ENCODE results near the gene MIF. TPM values are rescaled to one million over a fixed set of nuclear protein-coding genes. Genes with fewer than 3 reads are reported as not detected.
"Not testable (repeated sequence)": the region's sequence is repeated elsewhere in the genome, so short reads cannot be mapped to it uniquely, and the experiment has no call there.

MIF gene
- polyA plus RNA-seq, 10 donors: 75.5 to 212 (median 130) TPM

DNA sequence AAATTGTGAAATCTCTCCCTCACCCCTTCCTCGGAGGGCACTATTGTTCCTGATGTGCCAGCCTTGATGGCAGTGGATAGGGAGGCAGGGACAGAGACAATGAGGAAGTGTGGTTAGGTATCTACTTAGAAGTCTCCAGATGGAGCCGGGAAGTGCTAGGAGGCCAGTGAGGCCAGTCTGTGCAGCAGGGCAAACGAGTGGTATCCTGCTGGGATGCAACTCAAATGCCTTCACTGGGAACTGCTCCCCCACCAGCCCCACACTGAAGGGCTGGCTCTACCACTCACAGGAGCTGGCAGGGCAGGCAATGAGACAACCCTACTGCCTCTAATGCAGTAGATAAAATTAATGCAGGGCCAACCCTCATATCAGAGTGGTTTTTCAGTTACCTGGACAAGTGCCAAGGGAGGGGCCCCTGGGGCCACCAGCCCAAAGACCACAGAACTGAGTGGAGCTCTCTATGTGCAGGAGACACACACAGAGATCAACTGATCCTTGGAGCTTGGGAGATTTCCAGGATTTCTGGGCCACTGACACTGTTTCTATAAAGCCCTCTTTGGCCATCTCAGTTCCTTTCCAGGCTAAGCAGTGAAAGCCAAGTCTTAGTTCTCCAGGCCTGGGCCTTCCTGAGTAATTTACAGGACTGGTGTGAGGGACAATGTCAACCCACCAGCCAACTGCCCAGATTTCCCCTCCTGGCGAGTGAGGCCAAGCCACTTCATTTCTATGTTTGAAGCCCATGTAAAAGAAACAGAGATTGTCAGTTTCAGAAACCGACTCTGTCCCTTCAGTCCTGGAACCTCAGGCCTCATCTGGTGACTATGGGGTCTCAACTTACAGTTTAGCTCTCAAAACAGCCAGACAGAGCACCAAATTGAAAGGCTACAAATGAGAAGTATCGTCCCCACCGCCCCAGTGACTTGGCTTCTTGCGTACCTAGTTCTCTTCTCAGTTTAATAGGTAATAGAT is 4.1 kb downstream of the MIF start:
- no peak for DNase-seq

DNA sequence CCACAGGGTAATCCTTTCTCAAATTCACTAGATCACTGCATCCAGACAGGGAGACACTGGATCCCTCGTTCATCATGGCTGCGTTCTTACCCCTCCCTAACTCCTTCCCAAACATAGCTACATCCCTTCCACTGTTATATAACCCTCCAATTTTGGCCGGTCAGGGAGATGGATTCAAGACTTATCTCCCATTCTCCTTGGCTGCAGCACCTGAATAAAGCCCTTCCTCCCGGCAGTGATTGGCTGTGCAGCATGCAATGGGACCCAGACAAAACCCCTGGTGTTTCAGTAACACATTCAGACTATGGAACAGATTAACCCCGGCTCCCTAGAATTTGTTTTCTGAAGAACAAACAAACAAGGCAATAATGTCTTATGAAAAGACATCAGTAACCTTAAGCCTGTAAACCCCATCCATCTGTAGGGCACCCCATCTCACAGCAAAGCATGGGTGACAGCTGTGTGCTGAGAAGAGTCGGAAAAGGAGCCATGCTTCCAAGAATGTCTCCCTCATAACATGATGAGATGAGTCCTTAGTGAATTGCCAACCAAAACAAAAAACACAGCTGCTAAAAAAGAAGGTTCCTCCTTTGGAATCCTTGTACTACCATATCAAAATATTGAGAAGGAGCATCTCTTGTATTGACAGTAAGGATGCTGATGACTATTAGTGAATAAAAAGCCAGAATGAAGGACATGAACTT is 5.0 kb downstream of the MIF start:
- no peak for DNase-seq

DNA sequence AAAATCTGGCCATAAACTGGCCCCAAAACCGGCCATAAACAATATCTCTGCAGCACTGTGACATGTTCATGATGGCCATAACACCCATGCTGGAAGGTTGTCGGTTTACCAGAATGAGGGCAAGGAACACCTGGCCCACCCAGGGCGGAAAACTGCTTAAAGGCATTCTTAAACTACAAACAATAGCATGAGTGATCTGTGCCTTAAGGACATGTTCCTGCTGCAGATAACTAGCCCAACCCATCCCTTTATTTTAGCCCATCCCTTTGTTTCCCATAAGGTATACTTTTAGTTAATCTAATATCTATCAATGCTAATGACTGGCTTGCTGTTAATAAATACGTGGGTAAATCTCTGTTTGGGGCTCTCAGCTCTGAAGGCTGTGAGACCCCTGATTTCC is 6.0 kb downstream of the MIF start:
- DNase-seq: not testable (repeated sequence)

DNA sequence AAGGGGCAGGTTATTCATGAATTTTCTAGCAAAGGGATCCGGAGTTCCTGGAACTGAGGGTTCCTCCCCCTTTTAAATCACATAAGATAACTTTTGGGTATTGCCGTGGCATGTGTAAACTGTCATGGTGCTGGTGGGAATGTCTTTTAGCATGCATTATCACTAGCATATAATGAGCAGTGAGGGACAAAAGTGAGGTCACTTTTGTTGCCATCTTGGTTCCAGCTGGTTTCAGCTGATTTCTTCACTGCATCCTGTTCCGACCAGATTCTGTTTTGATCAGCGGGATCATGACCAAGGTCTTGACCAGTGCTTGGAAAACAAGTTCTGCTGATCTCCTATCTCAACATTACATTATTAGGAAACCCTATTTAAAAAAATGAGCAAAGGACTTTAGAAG is 7.4 kb downstream of the MIF start:
- no peak for DNase-seq

DNA sequence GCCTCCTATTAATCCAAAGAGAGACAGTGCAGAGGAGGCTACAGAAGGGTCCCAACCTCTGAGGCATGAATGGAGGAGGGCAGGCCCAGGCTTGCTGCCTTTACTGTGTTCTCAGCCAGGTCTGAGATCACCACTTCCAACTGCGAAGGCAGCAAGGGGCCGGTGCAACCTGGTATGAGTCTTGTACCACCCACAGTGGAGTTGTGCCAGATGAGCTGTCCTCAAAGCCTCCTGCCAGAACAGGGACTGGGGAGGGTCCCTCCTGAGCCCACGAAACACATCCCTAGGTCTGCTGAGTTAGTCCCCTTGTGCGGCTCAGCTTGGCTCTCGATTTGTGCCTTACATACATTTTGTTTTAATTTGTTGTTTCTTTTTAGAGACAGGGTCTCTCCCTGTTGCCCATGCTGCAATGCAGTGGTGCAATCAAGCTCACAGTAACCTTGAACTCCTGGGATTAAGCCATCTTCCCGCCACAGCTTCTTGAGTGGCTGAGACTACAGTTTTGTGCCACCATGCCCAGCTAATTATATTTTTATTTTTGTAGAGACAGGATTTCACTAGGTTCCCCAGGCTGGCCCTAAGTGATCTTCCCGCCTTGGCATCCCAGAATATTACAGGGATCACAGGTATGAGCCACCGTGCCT is 9.3 kb downstream of the MIF start:
- DNase-seq: no peak

DNA sequence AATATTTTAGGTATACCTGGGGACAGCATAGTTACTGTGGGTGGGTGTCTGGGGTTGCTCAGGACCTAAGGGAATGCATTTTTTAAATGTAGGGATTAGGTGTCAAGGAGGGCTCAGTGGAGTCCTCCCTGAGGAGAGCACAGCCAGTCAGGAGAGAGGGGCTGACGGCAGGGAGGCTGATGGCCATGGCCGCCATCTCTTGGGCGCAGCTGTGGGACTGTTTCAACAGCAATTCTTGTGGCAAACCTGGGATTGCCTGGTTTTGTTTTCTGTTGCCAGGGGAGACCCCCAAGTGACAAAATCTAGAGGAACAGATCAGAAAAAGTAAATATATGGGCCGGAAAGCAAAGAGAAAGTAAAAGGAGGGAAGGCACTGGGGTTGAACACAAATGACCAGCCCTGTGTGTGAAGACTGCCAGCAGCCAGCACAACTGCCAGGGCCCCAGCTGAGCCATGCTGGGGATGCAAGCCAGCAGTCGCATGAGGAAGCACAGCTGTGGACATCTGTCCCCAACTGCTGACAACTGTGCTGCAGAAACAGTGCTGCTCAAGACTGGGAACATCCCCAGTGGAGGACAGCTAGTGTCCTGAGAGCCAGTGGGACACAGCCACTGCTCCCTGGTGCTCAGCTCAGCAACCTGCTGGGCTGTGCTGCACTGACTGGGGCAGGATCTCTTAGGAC is 10.5 kb downstream of the MIF start:
- DNase-seq: peak in 2 of 3 donors; percentile 48 to 75

DNA sequence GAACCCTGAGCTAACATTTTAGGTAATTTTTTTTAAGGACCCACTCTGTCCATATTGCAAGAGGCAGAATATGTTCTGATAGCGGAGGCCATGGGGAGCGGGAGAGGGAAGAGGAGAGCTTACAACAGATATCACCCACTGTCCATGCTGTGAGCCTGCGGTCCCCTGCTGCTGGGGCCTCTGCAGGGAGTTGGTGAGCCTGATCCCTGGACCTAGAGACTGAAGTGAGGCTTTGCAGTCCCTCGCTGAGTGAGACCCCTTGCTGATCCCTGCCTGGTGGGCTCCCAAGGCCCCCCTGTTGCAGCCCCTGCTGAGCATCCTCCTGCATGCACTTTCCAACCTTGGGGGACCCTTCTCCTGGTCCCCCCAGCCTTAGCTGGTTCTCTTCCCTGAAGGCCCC is 12.5 kb downstream of the MIF start:
- no peak for DNase-seq

DNA sequence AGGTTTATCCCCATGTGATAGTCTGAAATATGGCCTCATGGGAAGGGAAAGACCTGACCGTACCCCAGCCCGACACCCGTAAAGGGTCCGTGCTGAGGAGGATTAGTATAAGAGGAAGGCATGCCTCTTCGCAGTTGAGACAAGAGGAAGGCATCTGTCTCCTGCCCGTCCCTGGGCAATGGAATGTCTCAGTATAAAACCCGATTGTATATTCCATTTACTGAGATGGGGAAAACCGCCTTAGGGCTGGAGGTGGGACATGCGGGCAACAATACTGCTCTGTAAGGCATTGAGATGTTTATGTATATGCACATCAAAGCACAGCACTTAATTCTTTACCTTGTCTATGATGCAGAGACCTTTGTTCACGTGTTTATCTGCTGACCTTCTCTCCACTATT is 13.2 kb downstream of the MIF start:
- DNase-seq: not testable (repeated sequence)

DNA sequence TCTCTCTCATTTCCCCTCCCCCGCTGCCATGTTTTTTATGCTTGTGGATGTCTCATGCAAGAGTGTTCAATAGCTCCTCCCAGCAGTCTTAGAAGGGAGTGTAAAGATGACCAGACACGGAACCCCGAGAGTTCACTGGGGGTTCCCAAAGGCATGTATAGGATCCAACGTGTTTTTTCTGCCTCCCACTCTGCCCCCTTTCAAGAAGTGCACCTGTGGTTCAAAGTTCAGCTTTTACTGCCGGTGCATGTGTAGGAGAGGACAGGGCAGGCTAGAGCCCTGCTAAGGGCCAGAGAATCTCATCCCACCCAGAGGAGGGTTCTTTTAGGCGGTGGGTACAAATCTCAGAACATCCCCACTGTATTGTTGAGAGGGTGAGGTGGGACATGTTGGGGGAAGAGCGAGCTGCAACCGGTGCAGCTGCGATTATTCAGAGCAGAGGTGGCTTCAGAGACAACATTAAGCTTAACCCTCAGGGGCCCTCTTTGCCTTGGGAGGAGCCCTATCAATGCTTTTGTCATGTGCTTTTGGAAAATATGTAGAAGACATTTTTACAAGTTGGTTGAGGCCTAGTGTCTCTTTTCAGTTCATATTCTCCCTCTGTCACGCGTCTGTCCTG is 14.5 kb downstream of the MIF start:
- no peak for DNase-seq

DNA sequence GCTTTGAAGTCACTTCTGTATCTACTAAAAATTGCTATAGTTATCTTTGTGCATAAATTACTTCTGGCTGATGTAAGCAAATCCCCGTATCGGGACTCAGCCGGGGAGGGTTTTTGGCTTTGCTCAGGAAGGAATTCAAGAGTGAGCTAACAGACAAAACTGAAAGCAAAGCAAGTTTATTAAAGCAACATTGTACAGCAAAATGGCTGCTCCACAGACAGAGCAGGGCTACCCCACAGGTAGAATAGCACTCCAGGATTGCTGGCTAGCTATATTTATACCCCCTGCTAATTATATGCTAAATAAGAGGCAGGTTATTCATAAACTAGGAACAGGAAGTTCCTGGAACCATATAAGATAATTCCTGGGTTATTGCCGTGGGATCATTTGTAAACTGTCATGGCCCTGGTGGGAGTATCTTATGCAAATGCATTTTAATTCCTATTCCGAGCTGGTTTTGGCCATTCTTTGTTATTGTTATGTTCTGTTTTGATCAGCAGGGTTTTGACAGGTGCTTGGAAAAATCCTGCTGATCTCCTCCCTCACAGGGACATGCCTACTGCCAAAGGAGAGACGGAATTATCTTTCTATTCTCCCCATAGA is 15.2 kb downstream of the MIF start:
- DNase-seq: peak in 1 of 3 donors; percentile 64

DNA sequence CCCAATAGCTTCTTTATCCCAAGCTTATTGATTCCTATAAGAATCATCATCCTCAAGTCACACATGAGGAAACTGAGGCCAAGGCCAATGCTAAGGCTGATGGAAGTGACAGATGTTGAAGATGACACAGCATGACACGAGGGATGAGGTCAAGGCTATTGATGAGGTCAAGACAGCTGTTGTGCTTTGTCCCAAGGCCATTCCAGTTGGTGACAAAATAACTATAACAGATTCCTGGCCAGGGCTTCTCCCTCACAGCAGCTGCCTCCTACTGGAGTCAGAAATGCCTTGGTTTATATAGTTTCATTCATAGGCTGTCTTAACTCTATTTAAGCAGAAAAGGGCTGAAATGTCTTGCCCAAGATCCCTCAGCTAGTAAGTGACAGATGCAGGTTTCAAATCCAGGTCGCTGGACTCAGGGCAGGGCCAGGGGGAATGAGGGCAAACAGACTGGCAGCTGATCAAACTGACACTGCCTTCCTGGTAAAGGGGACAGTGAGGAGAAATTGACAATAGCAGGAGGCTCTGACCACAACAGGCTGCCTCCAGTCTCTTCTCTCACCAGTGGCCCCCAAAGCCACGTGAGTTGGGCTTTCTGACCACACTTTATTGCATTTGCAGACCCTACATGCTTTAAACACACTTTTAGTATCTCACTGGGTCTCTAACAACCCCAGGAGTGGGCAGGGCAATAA is 16.5 kb downstream of the MIF start:
- no peak for DNase-seq

DNA sequence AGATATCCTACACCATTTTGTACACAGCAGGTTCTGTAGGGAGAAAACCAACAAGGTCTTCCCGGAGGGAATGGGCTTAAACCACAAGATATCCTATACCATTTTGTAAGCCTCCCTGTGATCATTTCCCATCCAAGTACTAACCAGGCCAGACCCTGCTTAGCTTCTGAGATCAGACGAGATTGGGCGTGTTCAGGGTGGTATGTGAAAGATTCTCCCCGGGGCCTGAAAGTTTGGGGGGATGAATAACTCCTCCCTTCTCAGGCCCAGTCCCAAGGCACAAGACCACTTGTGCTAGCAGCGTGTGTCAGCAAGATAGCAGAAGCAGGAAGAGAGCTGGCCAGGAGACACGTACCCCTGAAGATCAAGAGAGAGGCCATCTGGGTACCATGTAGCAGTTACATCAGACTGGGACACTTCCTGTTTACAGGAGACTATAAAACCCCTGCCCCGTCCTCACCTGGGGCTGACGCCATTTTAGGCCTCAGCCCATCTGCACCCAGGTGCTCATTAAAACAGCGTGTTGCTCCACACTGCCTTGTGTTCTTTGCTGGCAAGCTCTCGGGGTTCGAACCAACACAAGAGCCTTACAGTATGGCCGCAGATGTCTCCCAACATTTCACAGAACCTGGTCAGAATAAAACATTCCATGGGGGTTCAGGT is 17.3 kb downstream of the MIF start:
- DNase-seq: no peak

DNA sequence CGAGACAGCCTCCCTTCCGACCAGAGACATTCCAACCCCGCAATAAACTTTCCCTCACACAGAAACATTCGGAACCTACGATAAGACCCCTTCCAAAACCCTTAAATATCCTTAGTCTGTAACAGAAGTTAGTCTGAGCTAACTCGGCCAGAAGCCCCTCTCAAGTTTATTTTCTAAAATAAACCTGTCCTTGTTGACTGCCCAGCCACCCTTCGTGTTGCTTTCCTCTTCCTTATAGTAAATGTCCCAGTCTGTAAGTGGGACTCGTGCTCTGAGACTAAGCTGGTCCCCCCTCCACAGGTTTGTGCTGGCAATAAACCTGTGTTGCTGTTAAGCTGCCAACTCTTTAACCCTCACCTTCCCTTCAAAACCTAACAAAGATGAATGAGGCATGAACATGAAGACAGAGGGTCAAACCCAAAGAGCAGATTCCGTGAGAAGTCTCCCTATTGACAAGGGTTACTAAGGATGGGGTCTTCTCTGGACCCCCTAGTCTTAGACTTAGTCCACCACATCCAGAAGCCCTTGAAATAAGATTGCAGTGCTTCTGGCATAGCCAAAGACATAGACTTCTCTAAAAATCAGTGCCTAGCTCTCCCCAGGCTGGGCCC is 18.2 kb downstream of the MIF start:
- no peak for DNase-seq

DNA sequence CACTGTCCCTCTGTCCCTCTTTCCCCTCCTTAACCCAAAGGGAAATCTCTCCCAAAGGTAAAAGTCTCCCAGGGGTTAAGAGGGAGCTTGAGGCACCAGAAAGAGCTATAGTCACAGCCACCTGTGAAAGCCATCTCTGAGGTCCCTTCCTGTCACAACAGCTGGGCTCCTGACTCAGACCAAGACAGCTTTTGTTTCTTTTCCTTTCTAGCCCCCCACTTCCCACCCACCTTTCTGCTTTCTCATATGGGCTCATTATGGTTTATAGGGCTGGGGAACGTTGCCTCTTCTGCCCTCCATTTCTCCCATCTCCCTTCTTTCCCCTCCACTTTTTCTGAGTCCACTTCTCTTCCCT is 19.1 kb downstream of the MIF start:
- DNase-seq: no peak

DNA sequence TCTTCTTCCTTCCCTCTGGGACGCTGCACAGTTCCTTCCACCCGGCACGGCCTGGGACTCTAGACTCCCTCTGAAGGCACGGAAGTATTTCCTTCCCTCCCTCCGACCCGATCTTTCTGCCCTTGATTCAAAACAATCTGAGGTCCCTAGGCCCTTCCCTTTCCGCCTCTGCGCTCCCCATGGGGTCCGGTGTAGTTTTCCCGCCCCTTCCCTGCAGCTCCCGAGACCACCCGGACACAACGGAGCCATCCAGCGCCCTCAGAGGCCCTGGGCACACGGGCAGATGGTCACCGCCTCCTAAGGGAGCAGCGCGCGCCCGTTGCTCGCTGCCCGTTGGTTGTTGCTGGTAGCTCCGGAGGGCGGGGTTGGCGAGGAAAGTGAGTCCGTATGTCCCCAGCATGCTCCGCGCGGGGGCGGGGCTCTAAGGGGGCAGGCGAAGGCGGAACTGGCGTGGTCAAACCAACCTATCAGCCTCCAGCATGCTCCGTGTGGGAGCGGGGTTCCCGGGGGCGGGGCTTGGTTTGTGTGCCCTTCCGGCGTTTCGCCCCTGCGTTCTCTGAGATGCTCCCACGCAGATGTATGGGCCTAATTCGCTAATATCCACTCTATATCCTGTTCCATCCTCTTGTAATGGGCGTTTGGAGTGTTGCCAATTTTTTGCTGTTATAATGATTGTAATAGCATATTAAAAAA is 19.6 kb downstream of the MIF start:
- peak; percentile 98 to 99 (median 99) for DNase-seq

DNA sequence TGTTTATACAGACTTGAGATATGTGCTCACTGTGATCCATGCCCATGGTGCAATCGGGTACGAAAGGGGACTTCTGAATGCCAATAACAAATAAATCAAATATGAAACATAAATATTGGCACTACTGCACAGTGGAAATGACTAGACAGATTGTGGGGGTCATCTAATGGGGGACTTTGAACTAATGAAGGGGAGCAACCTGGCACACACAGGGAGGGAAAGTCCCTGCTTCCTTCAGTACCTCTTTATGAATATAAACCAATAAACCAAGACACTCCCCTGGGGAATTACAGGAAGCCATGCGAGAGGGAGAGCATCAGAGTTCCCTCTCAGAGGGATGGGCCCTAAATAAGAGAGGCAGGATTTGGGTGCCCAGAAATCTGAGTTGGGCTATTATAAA is 21.1 kb downstream of the MIF start:
- DNase-seq: no peak

DNA sequence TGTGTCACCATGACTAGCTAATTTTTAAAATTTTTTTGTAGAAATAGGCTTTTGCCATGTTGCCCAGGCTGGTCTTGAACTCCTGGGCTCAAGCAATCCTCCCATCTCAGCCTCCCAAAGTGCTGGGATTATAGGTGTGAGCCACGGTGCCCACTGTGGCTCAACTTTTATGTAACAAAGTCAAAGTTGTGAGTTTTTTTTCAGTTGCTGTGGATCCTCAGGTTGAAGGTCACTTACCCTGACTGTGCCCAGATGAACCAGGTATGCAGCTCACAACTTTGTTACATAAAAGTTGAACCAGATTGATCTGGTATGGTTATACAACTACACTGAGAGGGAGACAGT is 26.1 kb downstream of the MIF start:
- not testable (repeated sequence) for DNase-seq

DNA sequence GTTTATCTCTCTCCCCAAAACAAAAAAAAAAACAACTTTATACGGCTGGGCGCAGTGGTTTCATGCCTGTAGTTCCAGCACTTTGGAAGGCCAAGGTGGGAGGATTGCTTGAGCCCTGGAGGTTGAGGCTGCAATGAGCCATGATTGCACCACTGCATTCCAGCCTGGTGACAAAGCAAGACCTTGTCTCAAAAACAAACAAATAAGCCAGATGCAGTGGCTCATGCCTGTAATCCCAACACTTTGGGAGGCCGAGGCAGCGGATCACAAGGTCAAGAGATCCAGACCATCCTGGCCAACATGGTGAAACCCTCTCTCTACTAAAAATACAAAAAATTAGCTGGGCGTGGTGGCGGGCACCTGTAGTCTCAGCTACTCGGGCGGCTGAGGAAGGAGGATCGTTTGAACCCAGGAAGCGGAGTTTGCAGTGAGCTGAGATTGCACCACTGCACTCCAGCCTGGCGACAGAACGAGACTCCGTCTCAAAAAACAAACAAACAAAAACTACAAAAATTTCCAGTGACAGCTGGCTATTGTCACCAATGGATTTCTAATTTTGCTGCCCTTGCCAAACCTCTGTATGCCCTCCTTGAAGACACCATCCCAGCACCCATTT is 27.5 kb downstream of the MIF start:
- DNase-seq: not testable (repeated sequence)

DNA sequence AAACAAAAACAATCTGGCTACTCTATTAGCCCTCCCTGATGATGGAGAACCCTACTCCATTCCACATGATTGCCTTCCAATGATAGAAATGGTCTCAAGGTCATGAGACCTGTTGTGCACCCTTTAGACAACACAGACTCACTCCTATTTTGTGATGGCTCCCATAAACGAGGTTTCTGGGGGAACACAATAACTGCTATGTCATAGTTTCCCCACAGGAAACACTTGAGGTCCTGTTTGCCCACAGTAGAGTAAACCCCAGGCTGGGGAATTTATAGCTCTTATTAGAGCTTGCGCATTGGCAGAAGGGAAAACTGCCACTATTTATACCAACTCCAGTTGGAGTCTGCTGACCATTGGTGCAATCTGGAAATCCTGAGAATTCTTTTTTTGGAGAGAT is 28.7 kb downstream of the MIF start:
- no peak for DNase-seq
